Trophoblast cell (in vitro differentiated cells and primary cell): Measurements from ENCODE around the gene KLHL15.

Experiments used
- DNase-seq, 2 donors: peaks; one replicate each; pipeline ENCODE4 v3.0.0-alpha.2; 2016
- H2AFZ ChIP-seq: 2 replicates; pipeline ENCODE4 v1.6.1; 2013; ENCODE audit warnings: low read length, moderate library complexity, mild to moderate bottlenecking; ENCODE audit not compliant: insufficient read depth, poor library complexity
- H2AK5ac ChIP-seq: 2 replicates; pipeline ENCODE4 v1.6.1; 2013; ENCODE audit warnings: mild to moderate bottlenecking, low read length
- H2BK120ac ChIP-seq: 2 replicates; pipeline ENCODE4 v1.6.1; 2013; ENCODE audit warnings: low read length, mild to moderate bottlenecking, moderate library complexity; ENCODE audit not compliant: insufficient read depth, poor library complexity
- H2BK12ac ChIP-seq: 2 replicates; pipeline ENCODE4 v1.6.1; 2013; ENCODE audit warnings: mild to moderate bottlenecking, low read length, moderate library complexity
- H2BK5ac ChIP-seq: 2 replicates; pipeline ENCODE4 v1.6.1; 2013; ENCODE audit warnings: low read length, low read depth, moderate library complexity, mild to moderate bottlenecking; ENCODE audit not compliant: poor library complexity
- H3K14ac ChIP-seq: 2 replicates; pipeline ENCODE4 v1.6.1; 2013; ENCODE audit warnings: mild to moderate bottlenecking, low read length
- H3K18ac ChIP-seq: 2 replicates; pipeline ENCODE4 v1.6.1; 2013; ENCODE audit warnings: mild to moderate bottlenecking, low read length
- H3K23ac ChIP-seq: 2 replicates; pipeline ENCODE4 v1.6.1; 2013; ENCODE audit warnings: low read length
- H3K27ac ChIP-seq: 2 replicates; pipeline ENCODE4 v1.5.1; 2013; ENCODE audit warnings: low read depth, mild to moderate bottlenecking, inconsistent platforms, low read length, moderate library complexity
- H3K27me3 ChIP-seq: 2 replicates; pipeline ENCODE4 v1.6.1; 2013; ENCODE audit warnings: inconsistent platforms, mild to moderate bottlenecking, low read length, moderate library complexity; ENCODE audit not compliant: insufficient read depth
- H3K36me3 ChIP-seq, 2 experiments: 1 replicate in 1 of 2; 2 replicates in 1 of 2; pipeline ENCODE4 v1.6.1; 2013; ENCODE audit warnings: low read length in 2 of 2, mild to moderate bottlenecking in 2 of 2, moderate library complexity in 1 of 2; ENCODE audit not compliant: insufficient read depth in 2 of 2, control insufficient read depth in 1 of 2
- H3K4ac ChIP-seq: 2 replicates; pipeline ENCODE4 v1.6.1; 2013; ENCODE audit warnings: low read depth, mild to moderate bottlenecking, low read length, moderate library complexity
- H3K4me1 ChIP-seq, 2 experiments: 1 replicate in 1 of 2; 2 replicates in 1 of 2; pipeline ENCODE4 v1.6.1; 2013; ENCODE audit warnings: low read length in 2 of 2, mild to moderate bottlenecking in 2 of 2, moderate library complexity in 1 of 2; ENCODE audit not compliant: insufficient read depth in 2 of 2, control insufficient read depth in 1 of 2
- H3K4me2 ChIP-seq: 2 replicates; pipeline ENCODE4 v1.6.1; 2013; ENCODE audit warnings: inconsistent platforms, mild to moderate bottlenecking, low read length, moderate library complexity
- H3K4me3 ChIP-seq: 2 replicates; pipeline ENCODE4 v1.5.1; 2013; ENCODE audit warnings: mild to moderate bottlenecking, low read depth, low read length, inconsistent platforms
- H3K79me1 ChIP-seq: one replicate; pipeline ENCODE4 v1.6.1; 2013; ENCODE audit warnings: low read length
- H3K79me2 ChIP-seq: 2 replicates; pipeline ENCODE4 v1.6.1; 2013; ENCODE audit warnings: low read length, mild to moderate bottlenecking; ENCODE audit not compliant: control insufficient read depth, insufficient read depth, poor library complexity
- H3K9ac ChIP-seq: 2 replicates; pipeline ENCODE4 v1.6.1; 2013; ENCODE audit warnings: mild to moderate bottlenecking, low read length
- H3K9me3 ChIP-seq: 2 replicates; pipeline ENCODE4 v1.6.1; 2013; ENCODE audit warnings: low read depth, mild to moderate bottlenecking, control low read depth, inconsistent platforms, low read length; ENCODE audit not compliant: insufficient read depth
- H4K12ac ChIP-seq: 2 replicates; pipeline ENCODE4 v1.6.1; 2013; ENCODE audit warnings: low read depth, mild to moderate bottlenecking, low read length, moderate library complexity
- H4K8ac ChIP-seq: 2 replicates; pipeline ENCODE4 v1.6.1; 2013; ENCODE audit warnings: low read depth, mild to moderate bottlenecking, low read length, moderate library complexity
- H4K91ac ChIP-seq: one replicate; pipeline ENCODE4 v1.6.1; 2013; ENCODE audit warnings: low read depth, mild to moderate bottlenecking, low read length, moderate library complexity
- WGBS: extraction: QIAGEN DNeasy Blood & Tissue Kit; methylation state at CpG from one replicate; pipeline ENCODE4 v1.1.7; 2013; ENCODE audit warnings: missing lambda C conversion rate; ENCODE audit not compliant: insufficient read length, insufficient coverage; ENCODE audit errors: extremely low coverage; 5-methylcytosine and 5-hydroxymethylcytosine counted together

KLHL15 gene

DNA sequence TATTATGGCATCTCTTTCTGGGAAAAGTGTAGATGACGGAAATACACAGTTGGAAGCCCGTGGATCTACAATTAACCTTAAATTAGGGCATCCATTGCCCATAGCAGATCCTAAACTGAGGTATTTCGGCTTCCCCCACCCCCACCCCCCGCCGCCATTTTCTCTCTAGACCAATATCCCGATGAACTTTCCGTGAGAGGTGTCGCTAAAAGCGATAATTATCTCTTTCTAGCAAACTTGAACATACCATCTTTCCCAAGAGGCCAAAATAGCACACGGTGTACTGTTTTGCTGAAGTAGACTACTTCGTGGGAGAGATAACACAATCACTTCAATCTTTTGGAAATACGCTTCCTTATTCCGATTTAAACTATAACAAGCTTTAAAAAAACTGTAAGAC is 554 bp downstream of the KLHL15 start:
- no peak overlapping the region for H4K12ac ChIP-seq
- no peak overlapping the region for H2BK5ac ChIP-seq
- no peaks in the 10 kb centered on the region for H3K4me1 ChIP-seq
- no peak overlapping the region for H2BK12ac ChIP-seq
- no peaks in the 10 kb centered on the region for H3K9me3 ChIP-seq
- DNase-seq = peak in 1 of 2 donors; percentile 28
- no peak overlapping the region for H3K9ac ChIP-seq
- no peak overlapping the region for H2BK120ac ChIP-seq
- H3K18ac ChIP-seq = no peak overlapping the region
- no peak overlapping the region for H3K4ac ChIP-seq
- H3K27me3 ChIP-seq = no peaks in the 10 kb centered on the region
- H3K14ac ChIP-seq = no peak overlapping the region
- H4K8ac ChIP-seq = no peak overlapping the region
- no peak overlapping the region for H3K4me3 ChIP-seq
- H4K91ac ChIP-seq = no peak overlapping the region
- peaks cover 10% of the 10 kb centered on the region for H3K79me1 ChIP-seq
- H2AK5ac ChIP-seq = no peak overlapping the region
- no peaks in the 10 kb centered on the region for H3K36me3 ChIP-seq
- H2AFZ ChIP-seq = no peak overlapping the region
- no peak overlapping the region for H3K27ac ChIP-seq
- no peak overlapping the region for H3K23ac ChIP-seq
- H3K4me2 ChIP-seq = no peak overlapping the region
- WGBS = no CpG with 5 or more reads among the region's 13 CpGs
- peaks cover 7% of the 10 kb centered on the region for H3K79me2 ChIP-seq

DNA sequence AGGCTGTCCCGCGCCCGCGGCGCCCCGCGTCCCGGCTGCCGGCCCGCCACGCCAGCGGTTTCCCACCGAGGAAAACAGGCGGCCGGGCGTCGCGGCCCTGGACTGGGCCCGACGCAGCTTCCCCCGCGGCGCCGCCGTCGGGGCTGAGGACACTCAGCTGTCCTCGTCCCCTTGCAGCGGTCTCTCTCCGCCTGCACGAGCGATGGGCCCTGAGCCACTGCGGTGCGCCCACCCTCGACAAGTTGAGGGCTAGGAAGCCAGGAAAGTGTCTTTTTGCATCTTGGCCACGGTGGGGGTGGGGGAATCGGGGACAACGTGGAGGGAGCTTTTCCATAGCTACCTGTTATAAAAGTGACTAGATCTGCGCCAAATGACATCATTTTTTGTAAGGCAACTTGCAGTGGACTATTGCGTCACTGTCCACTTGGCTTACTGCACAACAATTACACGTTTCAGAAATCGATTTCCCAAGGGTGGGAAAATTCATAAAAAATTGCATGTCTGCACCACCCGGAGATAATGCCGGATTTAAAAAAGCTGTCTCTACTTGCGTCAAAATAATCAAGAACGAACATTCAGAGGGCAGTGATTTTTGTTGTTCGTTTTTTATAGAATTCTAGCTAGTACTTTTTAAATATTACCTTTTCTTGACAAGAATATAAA is 1.1 kb downstream of the KLHL15 start:
- peak in 1 of 2 donors; percentile 67 for DNase-seq
- Histone ChIP-seq H3K4me1 (no peaks in the 10 kb centered on the region), H3K79me2 (peaks cover 7% of the 10 kb centered on the region), H4K91ac (peak overlapping the region; percentile 86), H3K27me3 (no peaks in the 10 kb centered on the region), H3K4me3 (peak overlapping the region; percentile 87), H2BK5ac (peak overlapping the region; percentile 75), H3K4me2 (peak overlapping the region; percentile 70), H3K4ac (peak overlapping the region; percentile 67), H2AK5ac (peak overlapping the region; percentile 53), H3K14ac (peak overlapping the region; percentile 95), H2BK12ac (no peak overlapping the region), H4K12ac (peak overlapping the region; percentile 98), H4K8ac (peak overlapping the region; percentile 94), H2BK120ac (peak overlapping the region; percentile 56), H3K36me3 (no peaks in the 10 kb centered on the region), H3K18ac (peak overlapping the region; percentile 86), H3K9ac (peak overlapping the region; percentile 80), H2AFZ (peak overlapping the region; percentile 75), H3K27ac (peak overlapping the region; percentile 93), H3K79me1 (peaks cover 10% of the 10 kb centered on the region), H3K9me3 (no peaks in the 10 kb centered on the region), H3K23ac (no peak overlapping the region)
- WGBS = no CpG with 5 or more reads among the region's 46 CpGs

DNA sequence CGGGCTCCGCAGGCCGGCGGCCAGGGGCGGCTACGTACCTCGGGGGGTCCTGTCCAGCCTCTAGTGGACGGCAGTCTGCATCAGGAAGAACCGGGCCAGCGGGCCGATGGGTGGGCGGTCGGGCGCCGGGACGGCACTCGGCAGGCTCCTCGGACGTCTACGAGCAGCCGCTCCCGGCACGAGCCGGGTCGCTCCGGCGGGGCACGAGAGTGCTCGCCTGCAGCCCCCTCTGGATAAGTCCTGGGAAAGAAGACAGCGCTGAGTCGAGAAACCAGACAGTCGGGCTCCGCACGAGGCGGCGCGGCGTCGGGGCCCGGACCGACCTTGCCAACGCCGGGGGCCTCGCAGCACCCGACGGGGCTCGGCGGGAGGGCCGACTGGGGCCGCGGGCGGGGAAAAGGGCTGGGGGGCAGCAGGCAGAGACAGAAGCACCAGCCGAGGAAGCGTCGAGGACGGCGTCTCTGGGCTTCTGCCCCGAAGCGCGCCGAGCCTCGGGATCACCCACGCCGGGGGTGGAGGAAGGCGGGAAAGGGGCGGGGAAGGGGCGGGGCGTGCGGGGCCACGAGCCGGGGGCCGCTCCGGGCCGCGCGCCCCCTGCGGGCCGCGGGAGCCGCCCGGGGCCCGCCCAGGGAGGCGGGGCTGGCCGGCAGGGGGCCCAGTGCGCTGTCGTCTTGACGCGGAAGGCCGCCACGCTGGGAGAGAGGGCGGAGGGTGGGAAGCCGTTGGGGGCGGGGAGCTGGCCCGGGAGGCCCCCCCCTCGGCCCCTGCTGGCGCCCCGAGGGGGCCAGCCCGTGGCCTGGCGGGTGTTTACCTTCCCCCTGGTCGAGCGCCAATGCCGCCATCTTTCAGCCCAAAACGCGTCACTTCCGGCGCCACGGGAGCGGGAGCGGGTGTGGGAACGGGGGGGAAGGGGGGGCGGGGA is 1.9 kb downstream of the KLHL15 start:
- peak overlapping the region; percentile 66 for H3K9ac ChIP-seq
- peak overlapping the region; percentile 75 for H4K12ac ChIP-seq
- DNase-seq = peak; percentile 63 to 79
- peak overlapping the region; percentile 61 for H3K4me2 ChIP-seq
- H3K4ac ChIP-seq = no peak overlapping the region
- no peaks in the 10 kb centered on the region for H3K27me3 ChIP-seq
- peak overlapping the region; percentile 74 for H3K14ac ChIP-seq
- no peaks in the 10 kb centered on the region for H3K36me3 ChIP-seq
- H2AK5ac ChIP-seq = no peak overlapping the region
- H3K79me1 ChIP-seq = peaks cover 10% of the 10 kb centered on the region
- peak overlapping the region; percentile 94 for H4K8ac ChIP-seq
- no peaks in the 10 kb centered on the region for H3K9me3 ChIP-seq
- peak overlapping the region; percentile 93 for H3K27ac ChIP-seq
- H3K4me3 ChIP-seq = peak overlapping the region; percentile 87
- no peak overlapping the region for H3K23ac ChIP-seq
- no peaks in the 10 kb centered on the region for H3K4me1 ChIP-seq
- H3K79me2 ChIP-seq = peaks cover 7% of the 10 kb centered on the region
- H3K18ac ChIP-seq = peak overlapping the region; percentile 71
- H4K91ac ChIP-seq = peak overlapping the region; percentile 37
- WGBS = no CpG with 5 or more reads among the region's 111 CpGs
- H2BK5ac ChIP-seq = peak overlapping the region; percentile 79
- H2AFZ ChIP-seq = peak overlapping the region; percentile 78
- H2BK120ac ChIP-seq = peak overlapping the region; percentile 43
- no peak overlapping the region for H2BK12ac ChIP-seq

DNA sequence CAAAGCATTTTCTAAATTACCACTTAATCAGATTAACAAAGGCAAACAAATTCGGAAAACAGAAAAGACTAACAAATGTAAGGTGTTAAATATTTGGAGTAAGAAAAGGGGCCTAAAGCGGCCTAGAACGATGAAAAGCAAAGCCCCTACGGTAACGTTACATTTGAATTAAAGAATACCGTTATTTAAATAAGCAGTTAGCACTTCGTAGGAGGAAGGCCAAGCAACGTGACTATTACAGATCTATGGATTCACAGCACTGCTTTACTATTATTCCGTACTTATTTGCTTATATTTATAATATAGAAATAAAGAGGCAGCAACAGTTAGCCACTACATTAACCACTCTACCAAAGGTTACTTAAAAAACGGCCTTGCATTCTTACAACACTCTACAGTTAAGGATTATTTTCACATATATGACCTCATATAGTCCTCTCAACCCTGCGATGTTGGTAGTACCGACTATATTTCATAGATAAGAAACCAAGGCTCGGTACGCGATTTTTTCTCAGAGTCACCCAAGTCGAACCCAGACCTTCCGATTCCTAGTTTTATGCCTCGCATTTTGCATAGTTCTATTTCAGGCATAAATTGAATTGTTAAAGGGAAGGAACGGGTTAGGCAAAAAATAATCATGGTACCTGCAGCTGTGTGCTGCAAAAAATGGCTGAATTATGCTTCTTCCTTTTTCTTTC is 2.9 kb downstream of the KLHL15 start:
- H3K23ac ChIP-seq = no peak overlapping the region
- H3K9me3 ChIP-seq = no peaks in the 10 kb centered on the region
- no peaks in the 10 kb centered on the region for H3K36me3 ChIP-seq
- no peak overlapping the region for H4K12ac ChIP-seq
- H2BK5ac ChIP-seq = no peak overlapping the region
- H3K79me1 ChIP-seq = peaks cover 10% of the 10 kb centered on the region
- no peak overlapping the region for H3K14ac ChIP-seq
- no peak overlapping the region for H3K9ac ChIP-seq
- H3K79me2 ChIP-seq = peaks cover 7% of the 10 kb centered on the region
- H3K4me3 ChIP-seq = peak overlapping the region; percentile 56
- H3K4me2 ChIP-seq = peak overlapping the region; percentile 61
- H3K27ac ChIP-seq = no peak overlapping the region
- H3K4ac ChIP-seq = no peak overlapping the region
- H2BK12ac ChIP-seq = no peak overlapping the region
- H3K27me3 ChIP-seq = no peaks in the 10 kb centered on the region
- DNase-seq = no peak
- no peak overlapping the region for H3K18ac ChIP-seq
- no peak overlapping the region for H4K8ac ChIP-seq
- H2BK120ac ChIP-seq = no peak overlapping the region
- no CpG with 5 or more reads among the region's 19 CpGs for WGBS
- H4K91ac ChIP-seq = no peak overlapping the region
- no peak overlapping the region for H2AFZ ChIP-seq
- no peaks in the 10 kb centered on the region for H3K4me1 ChIP-seq
- no peak overlapping the region for H2AK5ac ChIP-seq
